HepG2 (cell line): ENCODE results near the gene SLC29A1. TPM values are rescaled to one million over a fixed set of nuclear protein-coding genes. Genes with fewer than 3 reads are reported as not detected.

Source experiments
- BORCS8-MEF2B ChIP-seq: sonication (generic); formaldehyde crosslinking; IDR thresholded peaks from 2 replicates; pipeline ENCODE4 v1.8.0; 2022; ENCODE audit warnings: mild to moderate bottlenecking, missing genetic modification reagents
- CBX5 ChIP-seq: sonication (generic); formaldehyde crosslinking; IDR thresholded peaks from 2 replicates; pipeline ENCODE4 v1.4.0; 2020; ENCODE audit warnings: missing genetic modification reagents, borderline replicate concordance
- CHCHD3 ChIP-seq: sonication (generic); formaldehyde crosslinking; IDR thresholded peaks from 2 replicates; pipeline ENCODE4 v1.8.0; 2022; ENCODE audit warnings: mild to moderate bottlenecking, missing genetic modification reagents, moderate library complexity
- CHD4 ChIP-seq: fragments of 200-600 bp; sonication (generic); IDR thresholded peaks from 2 replicates; pipeline ENCODE4 v1.7.0; 2017; ENCODE audit warnings: mild to moderate bottlenecking, low read length, borderline replicate concordance
- GMEB1 ChIP-seq: sonication (generic); formaldehyde crosslinking; IDR thresholded peaks from 2 replicates; pipeline ENCODE4 v1.5.1; 2020; ENCODE audit warnings: missing genetic modification reagents, mild to moderate bottlenecking, borderline replicate concordance
- HNF4G ChIP-seq, 2 experiments: sonication (generic) in 1 of 2; formaldehyde crosslinking in 1 of 2; IDR thresholded peaks; 2 replicates each; pipeline versions ENCODE4 v1.4.0 to v1.6.1; 2011 to 2020; ENCODE audit warnings: borderline replicate concordance in 2 of 2, low read depth in 2 of 2, mild to moderate bottlenecking in 2 of 2, low read length in 1 of 2, missing genetic modification reagents in 1 of 2, moderate library complexity in 1 of 2
- MYNN ChIP-seq: sonication (generic); formaldehyde crosslinking; IDR thresholded peaks from 2 replicates; pipeline ENCODE4 v1.4.0; 2020; ENCODE audit warnings: mild to moderate bottlenecking, low read depth, missing genetic modification reagents
- POLR2AphosphoS2 ChIP-seq: IDR thresholded peaks from 2 replicates; pipeline ENCODE4 v1.6.1; 2011; ENCODE audit warnings: low read depth, low read length, improper control_type of control experiment
- REXO4 ChIP-seq: sonication (generic); formaldehyde crosslinking; IDR thresholded peaks from 2 replicates; pipeline ENCODE4 v1.8.0; 2022; ENCODE audit warnings: missing genetic modification reagents, mild to moderate bottlenecking, borderline replicate concordance
- SETDB1 ChIP-seq: sonication (generic); formaldehyde crosslinking; IDR thresholded peaks from 2 replicates; pipeline ENCODE4 v1.5.1; 2020; ENCODE audit warnings: missing genetic modification reagents, mild to moderate bottlenecking, borderline replicate concordance
- SIN3A ChIP-seq: IDR thresholded peaks from 2 replicates; pipeline ENCODE4 v1.6.1; 2011; ENCODE audit warnings: low read depth, mild to moderate bottlenecking, control low read depth, low read length, borderline replicate concordance
- SMARCE1 ChIP-seq: fragments of 450-650 bp; IDR thresholded peaks from 2 replicates; pipeline ENCODE4 v1.6.1; 2017; ENCODE audit warnings: borderline replicate concordance
- SP140L ChIP-seq: sonication (generic); formaldehyde crosslinking; IDR thresholded peaks from 2 replicates; pipeline ENCODE4 v1.4.0; 2020; ENCODE audit warnings: missing genetic modification reagents, borderline replicate concordance
- U2AF2 ChIP-seq: fragments of 200-400 bp; formaldehyde crosslinking; IDR thresholded peaks from 2 replicates; pipeline ENCODE4 v1.6.1; 2017; ENCODE audit warnings: low read depth, mild to moderate bottlenecking, low read length
- WIZ ChIP-seq: sonication (generic); formaldehyde crosslinking; IDR thresholded peaks from 2 replicates; pipeline ENCODE4 v1.5.1; 2020; ENCODE audit warnings: mild to moderate bottlenecking, missing genetic modification reagents
- ZNF296 ChIP-seq: sonication (generic); formaldehyde crosslinking; conservative IDR thresholded peaks from 2 replicates; pipeline ENCODE4 v1.5.0; 2020; ENCODE audit warnings: mild to moderate bottlenecking, missing genetic modification reagents
- ZNF512B ChIP-seq: sonication (generic); formaldehyde crosslinking; IDR thresholded peaks from 2 replicates; pipeline ENCODE4 v1.5.1; 2020; ENCODE audit warnings: missing genetic modification reagents, mild to moderate bottlenecking, borderline replicate concordance
- ZNF576 ChIP-seq: sonication (generic); formaldehyde crosslinking; IDR thresholded peaks from 2 replicates; pipeline ENCODE4 v1.4.0; 2020; ENCODE audit warnings: mild to moderate bottlenecking, missing genetic modification reagents
- ZNF773 ChIP-seq: sonication (generic); formaldehyde crosslinking; IDR thresholded peaks from 2 replicates; pipeline ENCODE4 v1.4.0; 2020; ENCODE audit warnings: missing genetic modification reagents, borderline replicate concordance
- ZNF780A ChIP-seq: sonication (generic); formaldehyde crosslinking; IDR thresholded peaks from 2 replicates; pipeline ENCODE4 v1.8.0; 2022; ENCODE audit warnings: mild to moderate bottlenecking, missing genetic modification reagents, moderate library complexity
- polyA plus RNA-seq, 8 experiments: library from polyadenylated mRNA; depleted of rRNA in 3 of 8; stranded (reverse) in 7 of 8; unstranded in 1 of 8; fragments of >200 nt; fragmentation: Illumina TruSeq in 4 of 8; extraction: Trizol in 4 of 8; gene quantifications; 2 replicates each; pipeline versions ENCODE4 v1.2.1 to v1.2.3, GENCODE V29; 2011 to 2016; ENCODE audit warnings: low read depth in 4 of 8, missing spikeins in 1 of 8, mixed read lengths in 1 of 8; ENCODE audit not compliant: insufficient read depth in 1 of 8
- total RNA-seq, 5 experiments: library from RNA; depleted of rRNA; stranded (reverse); fragments of >200 nt; fragmentation: Illumina TruSeq; extraction: Trizol; gene quantifications; 2 replicates each; pipeline ENCODE4 v1.2.3, GENCODE V29; 2016; ENCODE audit warnings: low read depth in 1 of 5
- TF ChIP-seq, protein P1 (sequence below): sonication (generic); formaldehyde crosslinking; IDR thresholded peaks from 2 replicates; pipeline ENCODE4 v1.4.0; 2020; ENCODE audit warnings: missing genetic modification reagents, borderline replicate concordance

Gene SLC29A1
- total and polyA plus RNA-seq, 2 of the 13 experiments (the other 11 are each of a cell fraction or from before 2014, with no cell fraction given): 43.2 to 106 TPM

DNA sequence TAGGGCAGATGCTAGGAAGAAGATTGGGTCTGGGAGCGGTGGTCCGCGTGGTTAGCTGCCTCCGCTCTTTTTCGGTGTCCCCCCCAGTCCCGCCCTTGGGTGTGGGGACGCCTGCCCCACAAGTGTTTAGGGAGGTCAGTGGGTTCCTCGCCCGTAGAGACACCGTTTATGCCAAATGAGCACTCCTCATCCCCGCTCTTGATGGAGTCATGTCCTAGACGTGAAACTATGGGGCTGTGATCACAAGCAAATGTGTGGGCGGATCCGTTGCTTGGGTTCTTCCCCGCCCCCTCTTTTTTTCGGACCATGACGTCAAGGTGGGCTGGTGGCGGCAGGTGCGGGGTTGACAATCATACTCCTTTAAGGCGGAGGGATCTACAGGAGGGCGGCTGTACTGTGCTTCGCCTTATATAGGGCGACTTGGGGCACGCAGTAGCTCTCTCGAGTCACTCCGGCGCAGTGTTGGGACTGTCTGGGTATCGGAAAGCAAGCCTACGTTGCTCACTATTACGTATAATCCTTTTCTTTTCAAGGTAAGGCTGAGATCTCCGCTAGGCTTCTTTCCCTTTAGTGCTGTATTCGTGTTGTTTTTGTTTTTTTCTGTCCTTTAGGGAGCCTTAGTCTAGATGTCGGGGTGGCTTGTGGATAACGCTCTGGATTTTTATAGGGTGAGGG is 23.4 kb downstream of the SLC29A1 start, which contains the start of gene HSP90AB1 (continued):
- TF ChIP-seq, protein P1, sequence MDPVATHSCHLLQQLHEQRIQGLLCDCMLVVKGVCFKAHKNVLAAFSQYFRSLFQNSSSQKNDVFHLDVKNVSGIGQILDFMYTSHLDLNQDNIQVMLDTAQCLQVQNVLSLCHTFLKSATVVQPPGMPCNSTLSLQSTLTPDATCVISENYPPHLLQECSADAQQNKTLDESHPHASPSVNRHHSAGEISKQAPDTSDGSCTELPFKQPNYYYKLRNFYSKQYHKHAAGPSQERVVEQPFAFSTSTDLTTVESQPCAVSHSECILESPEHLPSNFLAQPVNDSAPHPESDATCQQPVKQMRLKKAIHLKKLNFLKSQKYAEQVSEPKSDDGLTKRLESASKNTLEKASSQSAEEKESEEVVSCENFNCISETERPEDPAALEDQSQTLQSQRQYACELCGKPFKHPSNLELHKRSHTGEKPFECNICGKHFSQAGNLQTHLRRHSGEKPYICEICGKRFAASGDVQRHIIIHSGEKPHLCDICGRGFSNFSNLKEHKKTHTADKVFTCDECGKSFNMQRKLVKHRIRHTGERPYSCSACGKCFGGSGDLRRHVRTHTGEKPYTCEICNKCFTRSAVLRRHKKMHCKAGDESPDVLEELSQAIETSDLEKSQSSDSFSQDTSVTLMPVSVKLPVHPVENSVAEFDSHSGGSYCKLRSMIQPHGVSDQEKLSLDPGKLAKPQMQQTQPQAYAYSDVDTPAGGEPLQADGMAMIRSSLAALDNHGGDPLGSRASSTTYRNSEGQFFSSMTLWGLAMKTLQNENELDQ: 0 out of 2 replicates have a peak, but pooled peaks have one; percentile 66
- TF ChIP-seq HNF4G (IDR thresholded peaks at IDR 0.05; ENCODE audit: borderline replicate concordance, low read depth, low read length) (peak; percentile 47), HNF4G (CRISPR knock-in tag; IDR thresholded peaks at IDR 0.05; ENCODE audit: borderline replicate concordance, low read depth) (no peak), POLR2AphosphoS2 (peak; percentile 99), SETDB1 (CRISPR knock-in tag) (no peak), GMEB1 (CRISPR knock-in tag) (no peak; the same call in 1 of the 2 replicates), ZNF773 (peak; percentile 97), CBX5 (CRISPR knock-in tag) (peak; percentile 81), CHCHD3 (CRISPR knock-in tag) (no peak), SIN3A (peak; percentile 95), ZNF512B (CRISPR knock-in tag) (no peak; the same call in 1 of the 2 replicates), MYNN (CRISPR knock-in tag) (no peak), CHD4 (0 out of 2 replicates have a peak, but pooled peaks have one; percentile 31), ZNF780A (CRISPR knock-in tag) (peak; percentile 22; the same call in 1 of the 2 replicates), ZNF576 (CRISPR knock-in tag) (no peak), SP140L (CRISPR knock-in tag) (peak; percentile 81; the same call in 1 of the 2 replicates), U2AF2 (no peak), WIZ (CRISPR knock-in tag) (no peak), REXO4 (CRISPR knock-in tag) (no peak; the same call in 1 of the 2 replicates), BORCS8-MEF2B (CRISPR knock-in tag) (no peak; the same call in 1 of the 2 replicates), ZNF296 (CRISPR knock-in tag) (peak; percentile 18; the same call in 1 of the 2 replicates), SMARCE1 (no peak)
